ENCODE data around the gene NPM1.

NPM1 gene

DNA sequence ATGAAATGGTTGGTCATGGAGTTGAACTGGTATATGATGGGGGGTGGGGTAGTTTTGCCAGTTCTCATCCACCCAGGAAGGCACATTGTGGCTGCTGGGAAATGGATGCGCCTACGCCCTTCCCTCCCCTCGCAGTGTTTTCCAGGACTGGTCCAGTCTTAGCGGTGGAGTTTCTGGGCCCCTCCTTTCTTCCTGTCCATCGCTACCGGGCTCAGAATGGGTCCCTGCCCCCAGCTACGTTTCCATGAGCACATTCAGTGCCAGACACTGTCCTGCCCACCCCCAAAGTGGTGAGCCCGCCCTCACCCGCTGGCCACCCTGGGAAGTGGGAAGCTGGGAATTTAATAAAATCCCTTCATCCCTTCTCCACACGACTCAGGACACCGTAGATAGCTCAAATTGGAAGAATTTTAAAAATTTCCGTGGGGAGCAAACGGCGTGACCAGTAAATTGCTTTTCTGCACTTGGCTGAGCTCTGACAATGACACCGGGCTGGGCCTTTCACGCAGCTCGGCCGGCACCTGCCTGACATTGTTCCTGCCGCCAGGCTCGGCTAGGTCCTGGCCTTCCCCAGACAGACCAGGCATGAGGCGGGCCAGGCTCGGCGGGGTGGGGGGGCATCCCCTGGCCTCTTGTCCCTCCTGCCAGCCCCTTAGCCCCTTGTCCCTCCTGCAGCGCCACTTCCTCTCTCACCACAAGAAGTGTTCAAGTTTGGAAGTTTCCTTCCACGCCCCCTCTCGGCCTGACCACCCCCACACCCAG is 35.4 kb downstream of the NPM1 start:
- peak; percentile 98 for TF ChIP-seq EP300 (IDR thresholded peaks at IDR 0.05; ENCODE audit: borderline replicate concordance)
- TF ChIP-seq CREB1 (IDR thresholded peaks at IDR 0.05; ENCODE audit: low read depth), result 0 out of 2 replicates have a peak, but pooled peaks have one; percentile 34
- peak; percentile 98 for TF ChIP-seq ZBTB7A (IDR thresholded peaks at IDR 0.05; ENCODE audit: low read depth)
- TF ChIP-seq, protein P1, sequence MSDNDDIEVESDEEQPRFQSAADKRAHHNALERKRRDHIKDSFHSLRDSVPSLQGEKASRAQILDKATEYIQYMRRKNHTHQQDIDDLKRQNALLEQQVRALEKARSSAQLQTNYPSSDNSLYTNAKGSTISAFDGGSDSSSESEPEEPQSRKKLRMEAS (IDR thresholded peaks at IDR 0.05), result peak; percentile 45
- TF ChIP-seq NFIC (IDR thresholded peaks at IDR 0.05), result peak; percentile 88
- TF ChIP-seq CEBPB (IDR thresholded peaks at IDR 0.05), result peak; percentile 29
- TF ChIP-seq TEAD4 (IDR thresholded peaks at IDR 0.05), result peak; percentile 98
- TF ChIP-seq RAD21 (IDR thresholded peaks at IDR 0.05; ENCODE audit: low read depth), result 0 out of 2 replicates have a peak, but pooled peaks have one; percentile 22
- TF ChIP-seq YY1 (IDR thresholded peaks at IDR 0.05; ENCODE audit: low read depth), result peak; percentile 21
- TF ChIP-seq FOXM1 (IDR thresholded peaks at IDR 0.05; ENCODE audit: borderline replicate concordance, low read depth), result peak; percentile 97
- no peak; the same call in none of the 2 replicates for TF ChIP-seq TAF1 (IDR thresholded peaks at IDR 0.05; ENCODE audit: low read depth)
- peak; percentile 100 for TF ChIP-seq TCF12 (IDR thresholded peaks at IDR 0.05; ENCODE audit: low read depth)
- TF ChIP-seq, protein P2, sequence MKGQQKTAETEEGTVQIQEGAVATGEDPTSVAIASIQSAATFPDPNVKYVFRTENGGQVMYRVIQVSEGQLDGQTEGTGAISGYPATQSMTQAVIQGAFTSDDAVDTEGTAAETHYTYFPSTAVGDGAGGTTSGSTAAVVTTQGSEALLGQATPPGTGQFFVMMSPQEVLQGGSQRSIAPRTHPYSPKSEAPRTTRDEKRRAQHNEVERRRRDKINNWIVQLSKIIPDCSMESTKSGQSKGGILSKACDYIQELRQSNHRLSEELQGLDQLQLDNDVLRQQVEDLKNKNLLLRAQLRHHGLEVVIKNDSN (IDR thresholded peaks at IDR 0.05), result no peak; the same call in 1 of the 2 replicates
- TF ChIP-seq EGR1 (IDR thresholded peaks at IDR 0.05), result peak; percentile 59
- TF ChIP-seq, protein P3, sequence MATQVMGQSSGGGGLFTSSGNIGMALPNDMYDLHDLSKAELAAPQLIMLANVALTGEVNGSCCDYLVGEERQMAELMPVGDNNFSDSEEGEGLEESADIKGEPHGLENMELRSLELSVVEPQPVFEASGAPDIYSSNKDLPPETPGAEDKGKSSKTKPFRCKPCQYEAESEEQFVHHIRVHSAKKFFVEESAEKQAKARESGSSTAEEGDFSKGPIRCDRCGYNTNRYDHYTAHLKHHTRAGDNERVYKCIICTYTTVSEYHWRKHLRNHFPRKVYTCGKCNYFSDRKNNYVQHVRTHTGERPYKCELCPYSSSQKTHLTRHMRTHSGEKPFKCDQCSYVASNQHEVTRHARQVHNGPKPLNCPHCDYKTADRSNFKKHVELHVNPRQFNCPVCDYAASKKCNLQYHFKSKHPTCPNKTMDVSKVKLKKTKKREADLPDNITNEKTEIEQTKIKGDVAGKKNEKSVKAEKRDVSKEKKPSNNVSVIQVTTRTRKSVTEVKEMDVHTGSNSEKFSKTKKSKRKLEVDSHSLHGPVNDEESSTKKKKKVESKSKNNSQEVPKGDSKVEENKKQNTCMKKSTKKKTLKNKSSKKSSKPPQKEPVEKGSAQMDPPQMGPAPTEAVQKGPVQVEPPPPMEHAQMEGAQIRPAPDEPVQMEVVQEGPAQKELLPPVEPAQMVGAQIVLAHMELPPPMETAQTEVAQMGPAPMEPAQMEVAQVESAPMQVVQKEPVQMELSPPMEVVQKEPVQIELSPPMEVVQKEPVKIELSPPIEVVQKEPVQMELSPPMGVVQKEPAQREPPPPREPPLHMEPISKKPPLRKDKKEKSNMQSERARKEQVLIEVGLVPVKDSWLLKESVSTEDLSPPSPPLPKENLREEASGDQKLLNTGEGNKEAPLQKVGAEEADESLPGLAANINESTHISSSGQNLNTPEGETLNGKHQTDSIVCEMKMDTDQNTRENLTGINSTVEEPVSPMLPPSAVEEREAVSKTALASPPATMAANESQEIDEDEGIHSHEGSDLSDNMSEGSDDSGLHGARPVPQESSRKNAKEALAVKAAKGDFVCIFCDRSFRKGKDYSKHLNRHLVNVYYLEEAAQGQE (IDR thresholded peaks at IDR 0.05; ENCODE audit: low read depth), result no peak

DNA sequence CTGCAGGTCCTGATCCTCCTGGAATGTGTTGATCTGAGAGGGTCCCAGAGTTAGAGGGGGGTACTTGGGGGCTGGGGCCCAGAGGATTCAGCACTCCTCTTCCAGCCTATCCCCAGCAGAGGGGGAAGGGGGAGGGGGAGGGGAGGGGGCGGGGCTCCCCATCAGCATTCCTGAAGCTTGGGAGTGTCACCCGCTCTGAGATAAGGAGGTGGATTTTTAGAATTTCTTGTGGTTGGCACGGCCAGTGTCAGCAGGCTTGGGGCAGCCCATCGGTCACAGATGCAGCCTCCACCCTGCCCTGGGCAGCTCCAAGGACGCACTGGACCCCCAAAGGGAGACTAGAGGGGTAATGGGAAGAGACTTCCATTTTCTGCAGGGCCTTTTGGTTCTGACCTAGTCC is 37.1 kb downstream of the NPM1 start:
- TF ChIP-seq TEAD4 (IDR thresholded peaks at IDR 0.05) (peak; percentile 56), RAD21 (IDR thresholded peaks at IDR 0.05; ENCODE audit: low read depth) (no peak)

DNA sequence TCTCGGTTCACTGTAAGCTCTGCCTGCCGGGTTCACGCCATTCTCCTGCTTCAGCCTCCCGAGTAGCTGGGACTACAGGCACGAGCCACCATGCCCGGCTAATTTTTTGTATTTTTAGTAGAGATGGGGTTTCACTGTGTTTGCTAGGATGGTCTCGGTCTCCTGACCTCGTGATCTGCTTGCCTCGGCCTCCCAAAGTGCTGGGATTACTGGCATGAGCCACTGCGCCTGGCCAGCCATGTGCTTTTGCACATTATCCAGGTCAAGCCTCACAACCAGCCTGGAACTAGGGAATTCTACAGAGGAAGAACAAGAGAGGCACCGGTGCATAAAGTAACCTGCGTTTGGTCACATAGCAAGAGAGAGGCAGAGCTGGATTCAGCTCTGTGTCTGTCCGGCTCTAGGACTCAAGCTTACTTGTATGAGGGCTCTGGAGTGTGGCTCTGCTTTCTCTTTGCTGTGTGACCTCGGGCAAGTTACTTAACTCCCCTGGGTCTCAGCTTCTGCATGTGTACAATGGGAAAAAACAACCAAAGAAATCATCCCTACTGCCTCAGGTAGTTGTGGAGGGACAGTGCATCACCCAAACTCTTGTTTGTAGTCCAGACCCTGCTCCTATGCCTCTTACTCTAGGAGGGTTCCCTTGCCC is 38.1 kb downstream of the NPM1 start:
- TF ChIP-seq, protein P3 (IDR thresholded peaks at IDR 0.05; ENCODE audit: low read depth), result no peak
- TF ChIP-seq FOXM1 (IDR thresholded peaks at IDR 0.05; ENCODE audit: borderline replicate concordance, low read depth) (no peak), YY1 (IDR thresholded peaks at IDR 0.05; ENCODE audit: low read depth) (no peak), NFIC (IDR thresholded peaks at IDR 0.05) (no peak)

DNA sequence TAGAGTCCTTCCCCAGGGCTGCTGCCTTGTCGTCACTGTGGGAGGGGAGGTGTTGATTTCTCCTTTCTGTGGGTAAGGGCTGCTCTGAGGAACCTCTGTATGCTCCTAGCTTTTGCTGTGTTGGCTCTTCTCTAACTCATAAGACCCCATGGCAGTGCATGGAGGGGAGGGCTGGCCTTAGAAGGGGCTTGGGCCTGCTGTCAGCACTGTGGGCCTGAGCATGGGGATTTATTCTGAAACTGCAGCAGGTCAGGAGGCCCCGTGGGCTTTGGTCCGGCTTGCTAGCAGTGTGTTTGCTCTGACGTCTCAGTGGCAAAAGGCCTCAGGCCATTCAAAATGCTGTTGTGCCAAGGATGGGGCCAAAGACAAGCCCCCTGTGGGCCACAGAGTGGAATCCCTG is 38.6 kb downstream of the NPM1 start:
- TF ChIP-seq TAF1 (IDR thresholded peaks at IDR 0.05; ENCODE audit: low read depth) (no peak), YY1 (IDR thresholded peaks at IDR 0.05; ENCODE audit: low read depth) (no peak), FOXM1 (IDR thresholded peaks at IDR 0.05; ENCODE audit: borderline replicate concordance, low read depth) (no peak), CEBPB (IDR thresholded peaks at IDR 0.05) (no peak), CREB1 (IDR thresholded peaks at IDR 0.05; ENCODE audit: low read depth) (no peak), TCF12 (IDR thresholded peaks at IDR 0.05; ENCODE audit: low read depth) (no peak), EGR1 (IDR thresholded peaks at IDR 0.05) (no peak), TEAD4 (IDR thresholded peaks at IDR 0.05) (no peak), ZBTB7A (IDR thresholded peaks at IDR 0.05; ENCODE audit: low read depth) (no peak), RAD21 (IDR thresholded peaks at IDR 0.05; ENCODE audit: low read depth) (no peak), NFIC (IDR thresholded peaks at IDR 0.05) (no peak)
- TF ChIP-seq, protein P2 (IDR thresholded peaks at IDR 0.05), result no peak
- TF ChIP-seq, protein P1 (IDR thresholded peaks at IDR 0.05), result no peak
- TF ChIP-seq, protein P3 (IDR thresholded peaks at IDR 0.05; ENCODE audit: low read depth), result no peak
